ENCODE results near the gene NOVA1. TPM values are rescaled to one million over a fixed set of nuclear protein-coding genes. Genes with fewer than 3 reads are reported as not detected.

Gene NOVA1
- total and polyA plus RNA-seq, 2 of the 13 experiments (the other 11 are each of a cell fraction or from before 2014, with no cell fraction given): 0.13 TPM

DNA sequence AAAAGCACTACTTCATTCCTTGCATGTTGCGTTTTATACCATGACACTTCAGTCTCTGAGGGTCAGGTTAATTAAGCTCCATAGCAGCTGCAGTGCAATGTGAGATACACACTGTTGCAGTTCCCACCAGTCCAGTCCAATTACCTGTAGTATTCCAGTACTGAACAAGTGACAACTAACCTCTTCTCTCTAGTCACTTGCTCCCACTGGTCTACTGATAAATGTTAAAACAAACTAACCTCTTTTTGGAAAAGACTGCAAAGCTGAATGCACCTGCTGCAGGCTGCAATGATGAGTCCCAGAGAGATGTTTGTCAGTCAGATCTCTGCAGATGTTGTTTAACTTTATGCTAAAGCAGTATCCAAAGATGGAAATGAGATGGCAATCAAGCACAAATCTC lies 7.9 kb downstream of the NOVA1 start (continued):
- TF ChIP-seq, protein P1, sequence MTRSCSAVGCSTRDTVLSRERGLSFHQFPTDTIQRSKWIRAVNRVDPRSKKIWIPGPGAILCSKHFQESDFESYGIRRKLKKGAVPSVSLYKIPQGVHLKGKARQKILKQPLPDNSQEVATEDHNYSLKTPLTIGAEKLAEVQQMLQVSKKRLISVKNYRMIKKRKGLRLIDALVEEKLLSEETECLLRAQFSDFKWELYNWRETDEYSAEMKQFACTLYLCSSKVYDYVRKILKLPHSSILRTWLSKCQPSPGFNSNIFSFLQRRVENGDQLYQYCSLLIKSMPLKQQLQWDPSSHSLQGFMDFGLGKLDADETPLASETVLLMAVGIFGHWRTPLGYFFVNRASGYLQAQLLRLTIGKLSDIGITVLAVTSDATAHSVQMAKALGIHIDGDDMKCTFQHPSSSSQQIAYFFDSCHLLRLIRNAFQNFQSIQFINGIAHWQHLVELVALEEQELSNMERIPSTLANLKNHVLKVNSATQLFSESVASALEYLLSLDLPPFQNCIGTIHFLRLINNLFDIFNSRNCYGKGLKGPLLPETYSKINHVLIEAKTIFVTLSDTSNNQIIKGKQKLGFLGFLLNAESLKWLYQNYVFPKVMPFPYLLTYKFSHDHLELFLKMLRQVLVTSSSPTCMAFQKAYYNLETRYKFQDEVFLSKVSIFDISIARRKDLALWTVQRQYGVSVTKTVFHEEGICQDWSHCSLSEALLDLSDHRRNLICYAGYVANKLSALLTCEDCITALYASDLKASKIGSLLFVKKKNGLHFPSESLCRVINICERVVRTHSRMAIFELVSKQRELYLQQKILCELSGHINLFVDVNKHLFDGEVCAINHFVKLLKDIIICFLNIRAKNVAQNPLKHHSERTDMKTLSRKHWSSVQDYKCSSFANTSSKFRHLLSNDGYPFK (CRISPR knock-in tag; IDR thresholded peaks at IDR 0.05; ENCODE audit: borderline replicate concordance): no peak
- TF ChIP-seq, protein P2, sequence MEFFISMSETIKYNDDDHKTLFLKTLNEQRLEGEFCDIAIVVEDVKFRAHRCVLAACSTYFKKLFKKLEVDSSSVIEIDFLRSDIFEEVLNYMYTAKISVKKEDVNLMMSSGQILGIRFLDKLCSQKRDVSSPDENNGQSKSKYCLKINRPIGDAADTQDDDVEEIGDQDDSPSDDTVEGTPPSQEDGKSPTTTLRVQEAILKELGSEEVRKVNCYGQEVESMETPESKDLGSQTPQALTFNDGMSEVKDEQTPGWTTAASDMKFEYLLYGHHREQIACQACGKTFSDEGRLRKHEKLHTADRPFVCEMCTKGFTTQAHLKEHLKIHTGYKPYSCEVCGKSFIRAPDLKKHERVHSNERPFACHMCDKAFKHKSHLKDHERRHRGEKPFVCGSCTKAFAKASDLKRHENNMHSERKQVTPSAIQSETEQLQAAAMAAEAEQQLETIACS (CRISPR knock-in tag; IDR thresholded peaks at IDR 0.05): no peak
- TF ChIP-seq, protein P3, sequence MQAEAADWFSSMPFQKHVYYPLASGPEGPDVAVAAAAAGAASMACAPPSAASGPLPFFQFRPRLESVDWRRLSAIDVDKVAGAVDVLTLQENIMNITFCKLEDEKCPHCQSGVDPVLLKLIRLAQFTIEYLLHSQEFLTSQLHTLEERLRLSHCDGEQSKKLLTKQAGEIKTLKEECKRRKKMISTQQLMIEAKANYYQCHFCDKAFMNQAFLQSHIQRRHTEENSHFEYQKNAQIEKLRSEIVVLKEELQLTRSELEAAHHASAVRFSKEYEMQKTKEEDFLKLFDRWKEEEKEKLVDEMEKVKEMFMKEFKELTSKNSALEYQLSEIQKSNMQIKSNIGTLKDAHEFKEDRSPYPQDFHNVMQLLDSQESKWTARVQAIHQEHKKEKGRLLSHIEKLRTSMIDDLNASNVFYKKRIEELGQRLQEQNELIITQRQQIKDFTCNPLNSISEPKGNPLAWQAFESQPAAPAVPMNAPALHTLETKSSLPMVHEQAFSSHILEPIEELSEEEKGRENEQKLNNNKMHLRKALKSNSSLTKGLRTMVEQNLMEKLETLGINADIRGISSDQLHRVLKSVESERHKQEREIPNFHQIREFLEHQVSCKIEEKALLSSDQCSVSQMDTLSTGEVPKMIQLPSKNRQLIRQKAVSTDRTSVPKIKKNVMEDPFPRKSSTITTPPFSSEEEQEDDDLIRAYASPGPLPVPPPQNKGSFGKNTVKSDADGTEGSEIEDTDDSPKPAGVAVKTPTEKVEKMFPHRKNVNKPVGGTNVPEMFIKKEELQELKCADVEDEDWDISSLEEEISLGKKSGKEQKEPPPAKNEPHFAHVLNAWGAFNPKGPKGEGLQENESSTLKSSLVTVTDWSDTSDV (CRISPR knock-in tag; IDR thresholded peaks at IDR 0.05): no peak
- TF ChIP-seq ZNF333 (CRISPR knock-in tag; IDR thresholded peaks at IDR 0.05; ENCODE audit: borderline replicate concordance): no peak

DNA sequence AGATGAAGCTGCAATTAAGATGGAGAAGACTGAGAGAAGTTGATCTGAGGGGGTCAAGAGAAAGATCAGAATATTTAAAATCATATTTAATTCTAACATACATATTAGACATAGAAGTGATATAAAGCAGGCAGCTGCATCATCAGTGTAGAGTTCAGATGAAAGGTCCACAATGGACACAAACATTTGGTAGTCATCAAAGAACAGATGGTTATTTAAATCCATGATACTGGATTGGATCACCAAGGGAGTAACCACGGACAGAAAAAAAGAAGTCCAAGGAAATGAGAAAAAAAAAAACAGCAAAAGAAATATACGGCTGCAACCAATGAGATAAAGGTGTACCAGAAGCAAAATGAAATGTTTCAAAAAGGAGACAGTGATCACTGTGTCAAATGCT lies 20.1 kb downstream of the NOVA1 start:
- intact Hi-C loops (cut with micrococcal nuclease; ENCODE audit: unreplicated experiment): loop anchor here (1.0 kb wide), 1 partner anchor 11 kb away; no protein-coding TSS in a partner anchor
- Histone ChIP-seq H3K4me1 (ENCODE audit: insufficient read depth, low read length) (no peaks in the 10 kb centered on the region), H3K27ac (ENCODE audit: extremely low read length, insufficient read depth, low read length) (no peak overlapping the region), H3K9me3 (ENCODE audit: low read length) (peaks cover 6% of the 10 kb centered on the region; the same call in 1 of the 2 replicates), H3K36me3 (replicated peaks in 1 of 2; ENCODE audit: control insufficient read depth in 1 of 2, insufficient read depth in 2 of 2, low read length in 2 of 2) (no peaks in the 10 kb centered on the region), H3K27me3 (ENCODE audit: control insufficient read depth in 1 of 2, insufficient read depth in 2 of 2, low read length in 2 of 2) (no peaks in the 10 kb centered on the region), H4K20me1 (ENCODE audit: insufficient read depth, low read length) (no peaks in the 10 kb centered on the region), H3K79me2 (ENCODE audit: insufficient read depth, low read length) (no peaks in the 10 kb centered on the region), H3K4me3 (replicated peaks in 1 of 3; ENCODE audit: insufficient read depth in 1 of 3, low read depth in 2 of 3, low read length in 3 of 3) (no peak overlapping the region), H3K9ac (ENCODE audit: insufficient read depth, low read depth, low read length) (no peak overlapping the region), H3K4me2 (ENCODE audit: low read depth, low read length) (no peak overlapping the region), H2AFZ (ENCODE audit: low read length) (no peak overlapping the region)
- DNase-seq (ENCODE audit: low spot score) (no peak), FAIRE-seq (no peak), ATAC-seq (no peak)
- POLR2A ChIA-PET: no interaction called here
- WGBS (ENCODE audit: low lambda C conversion rate): 1% methylated on average over 2 of the region's 2 CpGs
- BruUV-seq (replicated peaks): no TSS peak
- CTCF ChIA-PET (ENCODE audit: low intra/inter-chr PET ratio, low total read pairs): no interaction called here
- in situ Hi-C loops (cut with HindIII; ENCODE audit: extremely low pct_ligation_motif_present, low pct_unique_long_range_greater_than_20kb): no loop called here
- TF ChIP-seq PHF5A (CRISPR knock-in tag; IDR thresholded peaks at IDR 0.05; ENCODE audit: low read depth, unreplicated experiment) (no peak), WIZ (CRISPR knock-in tag; IDR thresholded peaks at IDR 0.05) (no peak), FOXK1 (CRISPR knock-in tag; IDR thresholded peaks at IDR 0.05; ENCODE audit: borderline replicate concordance, low read depth) (no peak)
- TF ChIP-seq, protein P4, sequence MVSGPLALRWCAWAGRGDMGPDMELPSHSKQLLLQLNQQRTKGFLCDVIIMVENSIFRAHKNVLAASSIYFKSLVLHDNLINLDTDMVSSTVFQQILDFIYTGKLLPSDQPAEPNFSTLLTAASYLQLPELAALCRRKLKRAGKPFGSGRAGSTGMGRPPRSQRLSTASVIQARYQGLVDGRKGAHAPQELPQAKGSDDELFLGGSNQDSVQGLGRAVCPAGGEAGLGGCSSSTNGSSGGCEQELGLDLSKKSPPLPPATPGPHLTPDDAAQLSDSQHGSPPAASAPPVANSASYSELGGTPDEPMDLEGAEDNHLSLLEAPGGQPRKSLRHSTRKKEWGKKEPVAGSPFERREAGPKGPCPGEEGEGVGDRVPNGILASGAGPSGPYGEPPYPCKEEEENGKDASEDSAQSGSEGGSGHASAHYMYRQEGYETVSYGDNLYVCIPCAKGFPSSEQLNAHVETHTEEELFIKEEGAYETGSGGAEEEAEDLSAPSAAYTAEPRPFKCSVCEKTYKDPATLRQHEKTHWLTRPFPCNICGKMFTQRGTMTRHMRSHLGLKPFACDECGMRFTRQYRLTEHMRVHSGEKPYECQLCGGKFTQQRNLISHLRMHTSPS (CRISPR knock-in tag; IDR thresholded peaks at IDR 0.05; ENCODE audit: low read depth): no peak
- TF ChIP-seq, protein P5, sequence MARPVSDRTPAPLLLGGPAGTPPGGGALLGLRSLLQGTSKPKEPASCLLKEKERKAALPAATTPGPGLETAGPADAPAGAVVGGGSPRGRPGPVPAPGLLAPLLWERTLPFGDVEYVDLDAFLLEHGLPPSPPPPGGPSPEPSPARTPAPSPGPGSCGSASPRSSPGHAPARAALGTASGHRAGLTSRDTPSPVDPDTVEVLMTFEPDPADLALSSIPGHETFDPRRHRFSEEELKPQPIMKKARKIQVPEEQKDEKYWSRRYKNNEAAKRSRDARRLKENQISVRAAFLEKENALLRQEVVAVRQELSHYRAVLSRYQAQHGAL (CRISPR knock-in tag; IDR thresholded peaks at IDR 0.05; ENCODE audit: not compliant biosample characterization): no peak
- TF ChIP-seq, protein P6, sequence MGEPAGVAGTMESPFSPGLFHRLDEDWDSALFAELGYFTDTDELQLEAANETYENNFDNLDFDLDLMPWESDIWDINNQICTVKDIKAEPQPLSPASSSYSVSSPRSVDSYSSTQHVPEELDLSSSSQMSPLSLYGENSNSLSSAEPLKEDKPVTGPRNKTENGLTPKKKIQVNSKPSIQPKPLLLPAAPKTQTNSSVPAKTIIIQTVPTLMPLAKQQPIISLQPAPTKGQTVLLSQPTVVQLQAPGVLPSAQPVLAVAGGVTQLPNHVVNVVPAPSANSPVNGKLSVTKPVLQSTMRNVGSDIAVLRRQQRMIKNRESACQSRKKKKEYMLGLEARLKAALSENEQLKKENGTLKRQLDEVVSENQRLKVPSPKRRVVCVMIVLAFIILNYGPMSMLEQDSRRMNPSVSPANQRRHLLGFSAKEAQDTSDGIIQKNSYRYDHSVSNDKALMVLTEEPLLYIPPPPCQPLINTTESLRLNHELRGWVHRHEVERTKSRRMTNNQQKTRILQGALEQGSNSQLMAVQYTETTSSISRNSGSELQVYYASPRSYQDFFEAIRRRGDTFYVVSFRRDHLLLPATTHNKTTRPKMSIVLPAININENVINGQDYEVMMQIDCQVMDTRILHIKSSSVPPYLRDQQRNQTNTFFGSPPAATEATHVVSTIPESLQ (CRISPR knock-in tag; conservative IDR thresholded peaks at IDR 0.05): no peak
